Tibial nerve (tissue), 4 donors: ENCODE results near the gene KLHDC7A. TPM values are rescaled to one million over a fixed set of nuclear protein-coding genes. Genes with fewer than 3 reads are reported as not detected.

Experiments
- DNase-seq, 2 donors: peaks; one replicate each; pipeline ENCODE4 v3.0.0-alpha.2; 2019; ENCODE audit warnings: low spot score in 2 of 2
- H3K27ac ChIP-seq, 4 donors: fragments of 200-600 bp; sonication (generic) in 3 of 4; one replicate each; pipeline ENCODE4 v1.5.1; 2017 to 2019; ENCODE audit warnings: mild to moderate bottlenecking in 1 of 4
- H3K27me3 ChIP-seq, 2 donors: fragments of 200-600 bp; sonication (generic) in 1 of 2; one replicate each; pipeline versions ENCODE4 v1.5.1 to v1.6.0; 2017 to 2019
- H3K36me3 ChIP-seq, 3 donors: fragments of 200-600 bp; sonication (generic); one replicate each; pipeline ENCODE4 v1.5.1; 2018 to 2019
- H3K4me1 ChIP-seq, 4 donors: fragments of 200-600 bp; sonication (generic) in 3 of 4; one replicate each; pipeline ENCODE4 v1.5.1; 2017 to 2019
- H3K4me3 ChIP-seq, 4 donors: fragments of 200-600 bp; sonication (generic) in 3 of 4; one replicate each; pipeline ENCODE4 v1.5.1; 2017 to 2019; ENCODE audit warnings: mild to moderate bottlenecking in 1 of 4, moderate library complexity in 1 of 4
- H3K9me3 ChIP-seq, 4 donors: fragments of 200-600 bp; sonication (generic) in 3 of 4; one replicate each; pipeline ENCODE4 v1.5.1; 2017 to 2019
- EP300 ChIP-seq, 2 donors: sonication (generic); formaldehyde crosslinking; IDR thresholded peaks; one replicate each; pipeline ENCODE4 v1.6.1; 2017; ENCODE audit warnings: antibody characterized with exemption in 2 of 2, mild to moderate bottlenecking in 1 of 2
- POLR2A ChIP-seq, 2 donors: fragments of 450-650 bp; IDR thresholded peaks; one replicate each; pipeline ENCODE4 v1.6.1; 2017; ENCODE audit warnings: antibody characterized with exemption in 2 of 2, mild to moderate bottlenecking in 2 of 2, moderate library complexity in 2 of 2
- WGBS, 2 donors: methylation state at CpG; one replicate each; pipeline ENCODE4 v1.1.5; 2018; 5-methylcytosine and 5-hydroxymethylcytosine counted together
- total RNA-seq, 4 donors: library from RNA; depleted of rRNA; stranded (reverse); fragments of >200 nt; gene quantifications; one replicate each; pipeline ENCODE4 v1.1.0, GENCODE V29; 2016
- TF ChIP-seq, protein P1 (sequence below), 5 experiments: fragments of 200-600 bp in 3 of 5; fragments of 450-650 bp in 2 of 5; sonication (generic) in 3 of 5; IDR thresholded peaks; one replicate each; pipeline ENCODE4 v1.5.1; 2016 to 2019; ENCODE audit warnings: antibody characterized with exemption in 5 of 5, mild to moderate bottlenecking in 3 of 5, moderate library complexity in 2 of 5

Gene KLHDC7A
- under 1 TPM in 2 of 4 donors, not detected in 2; 0.20 to 0.21 TPM for total RNA-seq

DNA sequence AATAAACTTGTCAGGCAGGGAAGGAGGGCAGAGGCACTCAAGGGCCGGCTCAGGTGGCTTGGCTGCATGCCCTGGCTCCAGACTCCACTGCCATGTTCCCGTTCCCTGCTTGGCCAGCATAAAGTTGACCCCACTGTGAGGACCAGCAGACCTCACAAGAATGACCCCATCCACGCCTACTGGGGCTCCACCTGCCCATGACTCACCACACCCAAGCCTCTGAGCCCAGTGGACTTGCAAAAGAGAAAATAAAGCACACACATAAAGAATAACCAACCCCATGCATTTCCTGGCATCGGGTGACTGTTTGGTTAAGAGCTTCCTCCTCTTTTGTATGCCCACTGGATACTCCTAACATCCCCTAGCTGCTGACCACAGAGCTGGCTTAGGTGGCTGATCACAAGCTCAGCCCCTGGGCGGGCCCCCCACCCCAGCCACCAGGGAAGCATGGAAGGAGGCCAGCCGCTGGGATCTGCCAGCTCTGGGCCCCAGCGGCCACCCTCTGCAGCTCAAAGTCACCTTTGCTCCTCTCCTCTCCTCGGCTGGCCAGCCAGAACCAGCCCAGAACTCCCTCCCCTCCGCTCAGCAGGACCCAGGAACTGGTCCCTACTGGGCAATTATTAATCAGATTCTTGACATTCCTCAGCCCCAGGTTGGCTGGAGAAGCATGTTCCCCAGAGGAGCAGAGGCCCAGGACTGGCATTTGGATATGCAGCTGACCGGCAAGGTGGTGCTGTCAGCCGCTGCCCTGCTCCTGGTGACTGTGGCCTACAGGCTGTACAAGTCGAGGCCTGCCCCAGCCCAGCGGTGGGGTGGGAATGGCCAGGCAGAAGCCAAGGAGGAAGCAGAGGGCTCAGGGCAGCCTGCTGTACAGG, at the start of gene KLHDC7A:
Gene KLHDC7A, plus strand, starts transcription at position 616 of the 875 bp plus-strand sequence. Its CDS starts 52 bp downstream, at position 668.
- TF ChIP-seq EP300 (IDR thresholded peaks at IDR 0.05) (no peak), POLR2A (IDR thresholded peaks at IDR 0.05) (no peak)
- TF ChIP-seq, protein P1, sequence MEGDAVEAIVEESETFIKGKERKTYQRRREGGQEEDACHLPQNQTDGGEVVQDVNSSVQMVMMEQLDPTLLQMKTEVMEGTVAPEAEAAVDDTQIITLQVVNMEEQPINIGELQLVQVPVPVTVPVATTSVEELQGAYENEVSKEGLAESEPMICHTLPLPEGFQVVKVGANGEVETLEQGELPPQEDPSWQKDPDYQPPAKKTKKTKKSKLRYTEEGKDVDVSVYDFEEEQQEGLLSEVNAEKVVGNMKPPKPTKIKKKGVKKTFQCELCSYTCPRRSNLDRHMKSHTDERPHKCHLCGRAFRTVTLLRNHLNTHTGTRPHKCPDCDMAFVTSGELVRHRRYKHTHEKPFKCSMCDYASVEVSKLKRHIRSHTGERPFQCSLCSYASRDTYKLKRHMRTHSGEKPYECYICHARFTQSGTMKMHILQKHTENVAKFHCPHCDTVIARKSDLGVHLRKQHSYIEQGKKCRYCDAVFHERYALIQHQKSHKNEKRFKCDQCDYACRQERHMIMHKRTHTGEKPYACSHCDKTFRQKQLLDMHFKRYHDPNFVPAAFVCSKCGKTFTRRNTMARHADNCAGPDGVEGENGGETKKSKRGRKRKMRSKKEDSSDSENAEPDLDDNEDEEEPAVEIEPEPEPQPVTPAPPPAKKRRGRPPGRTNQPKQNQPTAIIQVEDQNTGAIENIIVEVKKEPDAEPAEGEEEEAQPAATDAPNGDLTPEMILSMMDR (IDR thresholded peaks at IDR 0.05) = no peak
- H3K9me3 ChIP-seq = peaks cover 0 to 4% (median 0%) of the 10 kb centered on the region in 4 donors
- no peaks in the 10 kb centered on the region for H3K36me3 ChIP-seq
- peaks cover 0 to 15% (median 0%) of the 10 kb centered on the region in 4 donors for H3K4me1 ChIP-seq
- H3K27ac ChIP-seq = no peak within 1 kb of the TSS
- H3K4me3 ChIP-seq = no peak within 1 kb of the TSS
- DNase-seq = no peak
- WGBS, 2 donors = 39 to 41% methylated on average over 12 to 13 of the region's 13 CpGs
- no peaks in the 10 kb centered on the region for H3K27me3 ChIP-seq

DNA sequence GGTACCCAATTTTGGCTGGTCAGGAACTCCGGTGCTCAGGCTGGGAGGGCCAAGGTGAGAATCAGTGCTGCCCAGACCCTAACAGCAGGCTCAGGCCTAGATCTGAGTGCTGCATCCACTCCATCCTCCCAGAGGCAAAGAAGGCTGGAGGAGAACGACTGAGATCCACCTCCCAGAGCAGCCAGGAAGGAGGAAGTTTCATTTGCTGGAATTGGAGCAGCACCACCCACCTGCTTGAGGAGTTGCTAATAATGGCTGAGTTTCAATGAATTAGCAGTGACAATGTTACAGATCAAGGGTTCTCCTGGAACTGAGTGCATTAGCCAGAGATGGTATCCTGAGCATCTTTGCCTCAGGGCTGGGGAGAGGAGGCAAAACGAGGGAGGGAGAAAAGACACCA, 46.7 kb upstream of the KLHDC7A start:
- no peak for DNase-seq
- Histone ChIP-seq H3K27ac (no peak overlapping the region), H3K9me3 (peaks cover 0 to 24% (median 0%) of the 10 kb centered on the region in 4 donors), H3K4me3 (no peak overlapping the region), H3K36me3 (no peaks in the 10 kb centered on the region), H3K4me1 (no peaks in the 10 kb centered on the region), H3K27me3 (no peaks in the 10 kb centered on the region)
- 41 to 64% methylated on average over 3 of the region's 3 CpGs for whole genome bisulfite sequencing, 2 donors
- TF ChIP-seq EP300 (IDR thresholded peaks at IDR 0.05) = no peak
- no peak for TF ChIP-seq POLR2A (IDR thresholded peaks at IDR 0.05)
- TF ChIP-seq, protein P1 (IDR thresholded peaks at IDR 0.05) = no peak

DNA sequence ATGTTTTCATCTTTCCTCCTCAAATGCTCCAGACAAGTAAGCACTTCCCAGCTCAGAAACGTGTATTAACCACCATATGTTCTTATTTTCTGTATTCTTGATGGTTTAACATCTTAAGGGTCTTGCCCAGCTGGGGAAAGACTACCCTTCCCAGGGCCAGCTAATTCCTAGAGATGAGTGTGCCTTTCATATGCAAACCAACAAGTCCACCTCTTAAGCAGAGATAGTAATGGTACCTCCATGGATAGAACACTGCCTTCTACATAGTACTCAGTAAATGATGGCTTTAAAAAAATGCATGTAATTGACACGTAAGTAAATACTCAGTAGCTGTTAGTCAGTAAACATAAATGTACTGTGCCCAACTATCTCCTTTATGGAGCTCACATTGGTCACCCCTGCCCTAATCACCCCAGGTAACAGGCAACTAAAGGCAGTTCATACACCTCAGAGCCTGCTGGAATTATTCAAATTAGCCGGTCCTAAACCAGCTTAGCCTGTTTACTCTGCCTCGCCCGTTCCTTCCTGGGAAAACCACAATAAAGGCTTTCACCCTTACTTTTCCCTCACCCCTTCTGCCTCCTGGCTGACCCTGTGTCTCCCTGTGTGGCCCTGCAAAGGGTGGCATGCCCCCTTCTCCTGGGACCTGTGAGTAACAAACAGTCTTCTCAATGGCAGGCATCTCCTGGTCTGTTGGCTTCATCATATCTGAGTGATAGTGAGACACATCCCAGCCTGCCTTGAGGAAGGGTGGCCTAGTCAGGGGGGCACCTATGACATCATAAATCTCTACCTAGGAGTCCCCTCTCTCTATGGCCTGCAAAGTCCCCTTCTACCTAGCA, 40.1 kb upstream of the KLHDC7A start:
- DNase-seq = no peak
- no peaks in the 10 kb centered on the region for H3K36me3 ChIP-seq
- no peak overlapping the region for H3K4me3 ChIP-seq
- no peaks in the 10 kb centered on the region for H3K27me3 ChIP-seq
- no peaks in the 10 kb centered on the region for H3K4me1 ChIP-seq
- no peak overlapping the region for H3K27ac ChIP-seq
- WGBS, 2 donors = 38 to 51% methylated on average over 5 of the region's 5 CpGs
- H3K9me3 ChIP-seq = peaks cover 0 to 17% (median 0%) of the 10 kb centered on the region in 4 donors
- TF ChIP-seq POLR2A (IDR thresholded peaks at IDR 0.05) (no peak), EP300 (IDR thresholded peaks at IDR 0.05) (no peak)
- TF ChIP-seq, protein P1 (IDR thresholded peaks at IDR 0.05) = no peak

DNA sequence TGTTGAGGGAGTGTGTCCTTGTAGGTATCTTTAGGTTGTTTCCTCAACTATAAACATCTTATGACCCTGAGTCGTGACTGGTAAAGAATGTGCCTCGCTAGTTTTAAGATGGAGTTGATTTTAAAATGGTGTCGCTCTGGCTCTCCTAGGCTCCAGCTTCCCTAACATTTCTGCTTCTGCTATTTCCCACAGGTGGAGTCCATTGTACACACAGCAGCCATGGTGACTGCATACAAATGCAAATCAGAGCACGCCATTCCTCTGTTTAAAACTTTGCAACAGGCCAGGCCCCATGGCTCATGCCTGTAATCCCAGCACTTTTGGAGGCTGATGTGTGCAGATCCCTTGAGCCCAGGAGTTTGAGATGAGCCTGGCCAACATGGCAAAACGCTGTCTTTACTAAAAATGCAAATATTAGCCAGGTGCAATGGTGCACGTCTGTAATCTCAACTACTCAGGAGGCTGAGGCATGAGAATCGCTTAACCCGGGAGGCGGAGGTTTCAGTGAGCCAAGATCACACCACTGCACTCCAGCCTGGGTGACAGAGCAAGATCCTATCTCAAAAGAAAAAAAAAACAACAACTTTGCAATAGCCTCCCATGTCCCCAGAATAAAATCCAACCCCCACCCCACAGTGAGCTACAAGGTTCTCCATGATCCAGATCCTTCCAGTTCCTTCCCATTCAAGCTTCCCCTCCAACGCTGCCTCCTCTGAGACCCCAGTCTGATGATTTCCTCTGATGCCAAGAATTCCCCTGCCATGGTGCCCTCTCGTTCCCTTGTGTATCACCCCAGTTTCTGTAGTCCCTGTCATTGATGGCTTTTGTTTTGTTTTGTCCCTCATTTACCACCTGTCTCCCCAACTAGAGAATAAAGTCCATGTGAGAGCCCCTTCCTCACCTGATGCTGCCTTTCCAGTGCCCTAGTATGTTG, 36.9 kb upstream of the KLHDC7A start:
- 62 to 83% methylated on average over 11 of the region's 11 CpGs for WGBS, 2 donors
- TF ChIP-seq POLR2A (IDR thresholded peaks at IDR 0.05) (no peak), EP300 (IDR thresholded peaks at IDR 0.05) (no peak)
- TF ChIP-seq, protein P1 (IDR thresholded peaks at IDR 0.05) = no peak
- peaks cover 0 to 8% (median 0%) of the 10 kb centered on the region in 4 donors for H3K9me3 ChIP-seq
- no peak overlapping the region for H3K4me3 ChIP-seq
- H3K4me1 ChIP-seq = no peaks in the 10 kb centered on the region
- H3K27ac ChIP-seq = no peak overlapping the region
- H3K36me3 ChIP-seq = no peaks in the 10 kb centered on the region
- DNase-seq = no peak
- no peaks in the 10 kb centered on the region for H3K27me3 ChIP-seq
